Measurements from ENCODE around the gene PIGL.

GRCh38 chr17:16212793-16213192, 4.2 kb upstream of the PIGL start:
- TF ChIP-seq EZH2 (IDR thresholded peaks at IDR 0.05; ENCODE audit: insufficient read depth, poor library complexity, severe bottlenecking) = no peak
- no peak for TF ChIP-seq EZH2phosphoT487 (IDR thresholded peaks at IDR 0.05; ENCODE audit: insufficient read depth, low read depth)
